H1 (cell line): ENCODE data around the gene SATB2. TPM values are rescaled to one million over a fixed set of nuclear protein-coding genes. Genes with fewer than 3 reads are reported as not detected.

Experiments used
- EGR1 ChIP-seq: IDR thresholded peaks from 2 replicates; pipeline ENCODE4 v1.6.1; 2011; ENCODE audit warnings: low read depth, low read length, borderline replicate concordance
- polyA plus RNA-seq, 7 experiments: library from polyadenylated mRNA; depleted of rRNA in 3 of 7; stranded (reverse) in 5 of 7; unstranded in 2 of 7; fragments of >200 nt in 5 of 7; fragments of 200-250 nt in 2 of 7; gene quantifications; 1 replicate in 5 of 7; 2 replicates in 1 of 7; 4 replicates in 1 of 7; pipeline versions ENCODE4 v1.2.1 to v1.2.3, GENCODE V29; 2011 to 2013; ENCODE audit warnings: missing spikeins in 2 of 7, mixed read lengths in 2 of 7
- total RNA-seq: library from RNA; stranded (reverse); fragmentation: NEBNext Ultra II Directional; extraction: Animal tissue kit (Norgen Biotek cat#: 25700); gene quantifications from 2 replicates; pipeline ENCODE4 v1.2.1, GENCODE V29; 2021

SATB2 gene
- total and polyA plus RNA-seq, 2 of the 8 experiments (the other 6 are each of a cell fraction or from before 2014, with no cell fraction given) = 1.3 to 5.7 TPM

- no peak for TF ChIP-seq EGR1
Measured at GRCh38 chr2:199443589-199444130, 14.1 kb downstream of the SATB2 start (continued).
